ENCODE data around the gene NT5C3A. TPM values are rescaled to one million over a fixed set of nuclear protein-coding genes. Genes with fewer than 3 reads are reported as not detected.
A peak's percentile ranks its signal among the peaks of the same experiment; 100 is the strongest.

Gene NT5C3A
- total and polyA plus RNA-seq, 2 of the 13 experiments (the other 11 are each of a cell fraction or from before 2014, with no cell fraction given): 16.9 to 34.0 TPM

- TF ChIP-seq RERE (CRISPR knock-in tag; IDR thresholded peaks at IDR 0.05; ENCODE audit: low read depth) (no peak), TEAD3 (CRISPR knock-in tag; optimal IDR thresholded peaks at IDR 0.05; ENCODE audit: borderline replicate concordance) (no peak), CEBPG (CRISPR knock-in tag; IDR thresholded peaks at IDR 0.05) (no peak), RORA (CRISPR knock-in tag; IDR thresholded peaks at IDR 0.05) (no peak), ZBTB44 (CRISPR knock-in tag; IDR thresholded peaks at IDR 0.05) (no peak), SMYD3 (CRISPR knock-in tag; IDR thresholded peaks at IDR 0.05) (no peak), CCDC6 (CRISPR knock-in tag; IDR thresholded peaks at IDR 0.05) (no peak), ZSCAN20 (CRISPR knock-in tag; IDR thresholded peaks at IDR 0.05; ENCODE audit: borderline replicate concordance) (no peak), HDAC2 (CRISPR knock-in tag; IDR thresholded peaks at IDR 0.05) (no peak), ARID4A (CRISPR knock-in tag; IDR thresholded peaks at IDR 0.05; ENCODE audit: borderline replicate concordance) (peak; percentile 32; the same call in 1 of the 2 replicates), SP140L (CRISPR knock-in tag; IDR thresholded peaks at IDR 0.05; ENCODE audit: borderline replicate concordance) (no peak), ZNF18 (CRISPR knock-in tag; IDR thresholded peaks at IDR 0.05; ENCODE audit: insufficient replicate concordance) (no peak), ZNF879 (CRISPR knock-in tag; IDR thresholded peaks at IDR 0.05) (no peak), ZNF790 (CRISPR knock-in tag; IDR thresholded peaks at IDR 0.05; ENCODE audit: borderline replicate concordance) (no peak)
Measured at GRCh38 chr7:33107136-33108066, 44.8 kb upstream of the NT5C3A start (continued).

Data from HepG2 (cell line).